HG02943 (cell line): ENCODE data around the gene RRP7A.
"Not testable (repeated sequence)": the region's sequence is repeated elsewhere in the genome, so short reads cannot be mapped to it uniquely, and the experiment has no call there.

Source experiments
- ATAC-seq: cut with Tn5 transposase; IDR thresholded peaks from one replicate; pipeline ENCODE4 v1.9.1; 2021; ENCODE audit warnings: mild to moderate bottlenecking, low read depth, moderate library complexity; ENCODE audit not compliant: unreplicated experiment

The RRP7A gene

DNA sequence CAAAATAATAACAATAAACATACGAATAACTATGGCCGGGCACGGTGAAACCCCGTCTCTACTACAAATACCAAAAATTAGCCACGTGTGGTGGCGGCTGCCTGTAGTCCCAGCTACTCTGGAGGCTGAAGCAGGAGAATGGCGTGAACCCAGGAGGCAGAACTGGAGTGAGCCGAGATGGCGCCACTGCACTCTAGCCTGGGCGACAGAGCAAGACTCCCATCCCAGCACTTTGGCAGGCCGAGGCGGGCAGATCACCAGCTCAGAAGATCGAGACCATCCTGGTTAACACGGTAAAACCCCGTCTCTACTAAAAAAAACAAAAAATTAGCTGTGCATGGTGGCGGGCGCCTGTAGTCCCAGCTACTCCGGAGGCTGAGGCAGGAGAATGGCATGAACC lies 17.0 kb upstream of the RRP7A start:
- not testable (repeated sequence) for ATAC-seq

DNA sequence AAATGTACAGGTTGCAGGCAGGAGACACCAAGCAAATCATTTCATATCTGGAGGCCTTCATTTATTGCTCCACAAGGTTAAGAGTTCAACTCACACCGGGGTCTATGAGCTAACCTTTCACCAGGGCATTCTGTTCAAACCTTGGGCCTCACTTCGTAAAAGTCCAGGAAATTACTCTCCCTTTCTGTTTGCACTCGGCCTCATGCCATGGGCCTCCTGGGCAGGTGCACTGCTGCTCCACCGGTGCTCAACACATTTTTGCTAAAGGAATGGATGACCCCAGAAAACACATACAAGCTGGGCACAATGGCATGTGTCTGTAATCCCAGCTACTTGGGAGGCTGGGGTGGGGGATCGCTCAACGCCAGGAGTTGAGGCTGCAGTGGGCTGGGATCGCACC lies 16.6 kb upstream of the RRP7A start:
- ATAC-seq = no peak

DNA sequence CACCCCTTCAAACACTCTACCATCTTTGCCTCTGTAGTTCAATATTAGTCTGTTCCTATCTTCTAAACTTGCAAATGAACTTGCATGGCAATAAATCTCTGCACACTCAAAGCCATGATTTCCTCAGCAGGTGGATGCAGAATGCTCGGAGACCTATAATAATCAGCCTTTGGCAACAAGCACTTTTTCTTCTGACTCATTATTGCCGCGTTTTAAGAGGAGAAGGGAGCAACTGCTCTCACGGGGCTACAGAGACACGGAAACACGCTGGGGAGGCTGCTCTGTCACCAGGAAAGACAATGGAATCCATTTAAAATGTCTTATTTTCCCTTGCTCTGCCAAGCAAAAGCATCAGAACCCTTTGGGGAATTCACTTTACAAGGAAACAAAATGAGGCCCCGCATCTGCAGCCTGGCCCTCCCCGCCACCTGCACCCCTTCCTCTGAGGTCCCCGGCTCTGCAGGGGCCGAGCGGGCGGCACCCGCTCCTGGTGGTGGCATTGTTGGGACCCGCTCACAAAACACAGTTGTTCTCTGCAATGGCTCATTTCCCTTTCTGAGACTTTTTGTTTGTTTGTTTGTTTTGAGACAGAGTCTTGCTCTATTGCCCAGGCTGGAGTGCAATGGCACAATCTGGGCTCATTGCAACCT lies 15.6 kb upstream of the RRP7A start:
- not testable (repeated sequence) for ATAC-seq

DNA sequence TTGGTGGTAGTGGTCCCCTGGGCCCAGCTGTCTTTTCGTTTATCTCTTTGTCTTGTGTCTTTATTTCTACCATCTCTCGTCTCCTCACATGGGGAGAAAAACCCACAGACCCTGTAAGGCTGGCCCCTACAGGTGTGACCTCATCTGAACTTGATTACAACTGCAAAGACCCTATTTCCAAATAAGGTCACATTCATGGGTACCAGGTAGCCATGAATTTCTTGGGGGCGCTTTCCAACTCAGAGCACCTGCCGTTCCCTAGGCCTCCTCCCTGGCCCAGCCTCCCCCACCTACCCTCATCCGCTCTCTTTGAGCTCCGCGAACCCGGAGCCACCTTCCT lies 14.0 kb upstream of the RRP7A start:
- no peak for ATAC-seq

DNA sequence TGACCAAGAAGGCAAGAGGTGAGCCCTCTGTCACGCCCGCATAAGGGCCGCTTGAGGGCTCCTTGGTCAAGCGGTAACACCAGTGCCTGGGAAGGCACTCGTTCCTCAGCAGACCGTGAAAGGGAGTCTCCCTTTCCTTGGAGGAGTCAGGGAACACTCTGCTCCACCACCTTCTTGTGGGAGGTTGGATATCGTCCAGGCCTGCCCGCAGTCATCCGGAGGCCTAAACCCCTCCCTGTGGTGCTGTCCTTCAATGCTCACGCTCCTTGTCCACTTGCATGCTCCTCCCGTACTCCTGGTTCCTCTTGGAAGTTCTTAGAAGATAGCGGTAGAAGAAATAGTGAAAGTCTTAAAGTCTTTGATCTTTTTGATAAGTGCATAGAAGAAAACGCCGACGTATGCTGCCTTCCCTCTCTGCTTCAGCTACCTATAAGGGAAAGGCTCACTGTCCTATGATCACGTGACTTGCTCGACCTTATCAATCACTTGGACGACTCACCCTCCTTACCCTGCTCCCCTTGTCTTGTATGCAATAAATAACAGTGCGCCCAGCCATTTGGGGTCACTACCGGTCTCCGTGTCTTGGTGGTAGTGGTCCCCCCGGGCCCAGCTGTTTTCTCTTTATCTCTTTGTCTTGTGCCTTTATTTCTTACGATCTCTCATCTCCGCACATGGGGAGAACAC lies 11.9 kb upstream of the RRP7A start:
- not testable (repeated sequence) for ATAC-seq

DNA sequence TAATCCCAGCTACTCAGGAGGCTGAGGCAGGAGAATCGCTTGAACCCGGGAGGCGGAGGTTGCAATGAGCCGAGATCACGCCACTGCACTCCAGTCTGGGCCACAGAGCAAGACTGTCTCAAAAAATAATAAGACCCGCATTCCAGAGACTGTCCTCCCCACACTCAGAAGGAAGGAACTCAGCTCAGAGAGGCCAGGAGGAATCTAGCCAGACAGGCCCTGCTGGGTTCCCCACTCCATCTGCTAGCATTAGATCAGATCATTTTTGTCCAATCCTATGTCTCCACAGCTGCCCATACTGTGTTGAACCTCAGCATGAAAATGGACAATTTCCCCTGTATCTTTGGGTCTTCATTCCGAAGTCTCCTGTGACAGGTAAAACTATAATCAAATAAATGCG lies 9.8 kb upstream of the RRP7A start:
- ATAC-seq = not testable (repeated sequence)

DNA sequence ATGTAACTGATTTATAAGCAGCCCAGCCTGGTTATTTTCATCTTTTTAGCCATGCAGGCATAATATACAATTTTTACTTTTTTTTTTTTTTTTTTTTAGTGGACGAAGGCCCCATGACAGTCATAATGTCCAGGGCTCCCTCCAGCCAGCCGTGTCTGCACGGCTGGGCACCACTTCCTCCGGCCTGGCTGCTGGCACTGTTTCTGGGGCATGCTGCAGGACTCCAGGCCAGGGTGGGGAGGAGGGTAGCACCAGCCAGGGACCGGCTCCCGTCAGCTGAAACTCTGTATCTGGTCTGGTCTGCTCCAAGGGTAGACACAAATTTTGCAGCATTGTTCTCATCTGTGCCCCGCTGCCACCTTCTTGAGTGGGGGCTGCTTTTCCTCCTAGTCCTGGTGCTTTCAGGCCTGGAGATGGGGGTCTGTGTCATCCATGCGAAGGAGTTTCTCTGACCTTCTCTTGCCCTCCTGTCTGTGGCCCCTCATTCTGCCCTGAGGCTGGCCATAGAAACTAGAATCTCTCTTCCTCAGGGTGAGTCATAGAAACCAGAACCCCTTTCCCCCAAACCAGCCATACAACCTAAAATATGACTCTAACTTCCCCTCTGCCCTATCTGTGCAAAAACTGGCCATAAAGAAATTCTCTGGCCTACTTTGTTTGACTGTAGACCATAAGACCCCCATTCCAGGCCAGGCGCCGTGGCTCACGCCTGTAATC lies 9.2 kb upstream of the RRP7A start:
- ATAC-seq = no peak

DNA sequence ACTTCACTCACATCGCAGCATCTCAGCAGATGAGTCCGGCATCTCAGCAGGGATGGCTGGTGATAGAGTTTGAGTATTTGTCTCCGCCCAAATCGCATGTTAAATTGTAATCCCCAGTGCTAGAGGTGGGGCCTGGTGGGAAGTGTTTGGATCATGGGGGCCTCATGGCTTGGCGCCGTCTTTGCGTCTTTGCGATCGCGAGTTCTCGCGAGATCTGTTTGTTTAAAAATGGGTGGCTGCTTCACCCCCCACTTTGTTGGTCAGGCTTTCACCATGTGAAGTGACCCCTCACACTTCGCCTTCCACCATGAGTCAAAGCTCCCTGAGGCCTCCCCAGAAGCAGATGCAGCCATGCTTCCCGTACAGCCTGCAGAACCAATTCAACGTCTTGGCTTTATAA lies 3.0 kb upstream of the RRP7A start:
- ATAC-seq = no peak

DNA sequence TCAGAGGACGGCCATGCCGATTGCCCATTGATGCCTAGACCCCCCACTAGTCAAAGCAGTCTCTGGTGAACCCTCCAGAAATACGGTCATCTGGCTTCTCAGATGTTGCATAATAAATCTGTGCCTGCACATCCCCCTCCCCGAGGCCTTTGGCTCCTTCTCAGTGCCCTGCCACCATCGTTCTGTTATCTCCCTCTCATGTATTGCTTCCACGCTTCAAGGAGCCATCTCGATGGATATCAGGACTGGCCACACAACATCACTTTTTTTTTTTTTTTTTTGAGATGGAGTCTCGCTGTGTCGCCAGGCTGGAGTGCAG lies 1.6 kb upstream of the RRP7A start:
- no peak for ATAC-seq

DNA sequence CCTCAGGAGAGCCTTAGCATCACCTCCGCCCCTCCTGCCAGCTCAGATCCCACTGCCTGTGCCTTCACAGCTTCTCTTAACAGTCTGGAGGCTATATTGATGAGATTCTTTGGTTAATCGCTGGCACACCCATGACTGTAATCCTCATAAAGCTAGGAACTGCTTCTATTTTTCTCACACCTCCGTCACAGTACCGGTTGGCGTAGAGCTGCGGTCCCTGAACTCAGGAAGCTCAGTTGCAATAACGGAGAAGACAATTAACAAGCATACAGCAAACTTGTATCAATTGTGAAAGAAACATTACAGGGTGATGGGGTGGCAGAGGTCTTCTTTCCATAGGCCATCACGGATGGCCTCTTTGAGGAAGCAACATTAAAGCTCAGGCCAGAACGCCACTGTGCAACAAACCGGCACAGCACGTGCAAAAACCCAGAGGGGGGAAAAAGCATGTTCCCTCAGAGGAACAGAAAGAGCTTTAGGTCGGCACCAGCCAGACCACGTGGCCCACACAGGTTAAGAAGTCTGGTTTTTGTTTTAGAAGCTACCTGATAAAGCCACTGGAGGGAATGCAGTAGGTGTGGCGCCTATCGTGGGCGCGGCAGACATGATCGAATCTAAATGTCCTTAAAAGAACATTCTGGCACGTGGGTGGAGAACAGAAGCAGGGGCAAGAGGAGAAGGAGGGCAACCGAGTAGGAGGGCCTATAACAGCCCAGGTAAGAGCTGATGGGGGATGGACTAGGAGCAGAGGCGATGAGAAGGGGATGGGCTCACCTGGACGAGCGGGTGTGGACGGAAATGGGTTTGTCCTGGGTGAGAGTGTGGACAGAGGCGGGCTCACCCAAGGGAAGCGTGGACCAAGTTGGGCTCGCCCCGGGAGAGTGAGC lies 715 bp downstream of the RRP7A start:
- not testable (repeated sequence) for ATAC-seq

DNA sequence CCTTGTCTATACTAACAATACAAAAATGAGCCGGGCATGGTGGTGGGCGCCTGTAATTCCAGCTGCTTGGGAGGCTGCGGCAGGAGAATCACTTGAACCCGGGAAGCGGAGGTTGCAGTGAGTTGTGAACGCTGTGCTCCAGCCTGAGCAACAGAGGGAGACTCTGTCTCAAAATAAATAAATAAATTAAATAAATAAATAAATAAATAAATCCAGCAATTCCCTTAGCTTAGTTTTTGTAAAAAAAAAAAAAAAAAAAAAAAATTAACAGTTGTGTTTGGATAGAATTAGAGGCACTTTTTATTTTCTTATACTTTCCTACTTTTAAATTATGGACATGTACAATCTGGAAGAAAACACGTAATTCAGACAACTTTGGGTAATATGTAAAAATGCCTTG lies 2.5 kb downstream of the RRP7A start:
- not testable (repeated sequence) for ATAC-seq

DNA sequence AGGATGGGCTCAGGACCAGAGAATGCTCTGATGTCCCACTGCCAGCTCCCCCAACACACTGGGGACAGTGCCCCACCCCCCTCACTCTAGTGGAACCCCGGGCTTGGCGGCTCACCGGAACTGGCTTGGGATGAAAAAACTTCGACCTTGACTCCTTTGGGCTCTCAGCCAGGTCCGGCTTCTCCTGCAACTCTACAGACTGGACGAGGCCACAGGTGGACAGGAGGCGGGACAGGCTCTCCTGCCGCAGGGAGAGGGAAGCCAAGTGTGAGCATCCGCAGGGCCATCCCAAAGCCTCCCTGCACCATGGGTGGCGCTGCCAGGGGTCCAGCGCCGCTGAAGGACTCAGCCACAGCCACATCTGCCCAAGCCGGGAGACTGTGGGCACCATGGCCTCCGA lies 3.7 kb downstream of the RRP7A start:
- no peak for ATAC-seq

DNA sequence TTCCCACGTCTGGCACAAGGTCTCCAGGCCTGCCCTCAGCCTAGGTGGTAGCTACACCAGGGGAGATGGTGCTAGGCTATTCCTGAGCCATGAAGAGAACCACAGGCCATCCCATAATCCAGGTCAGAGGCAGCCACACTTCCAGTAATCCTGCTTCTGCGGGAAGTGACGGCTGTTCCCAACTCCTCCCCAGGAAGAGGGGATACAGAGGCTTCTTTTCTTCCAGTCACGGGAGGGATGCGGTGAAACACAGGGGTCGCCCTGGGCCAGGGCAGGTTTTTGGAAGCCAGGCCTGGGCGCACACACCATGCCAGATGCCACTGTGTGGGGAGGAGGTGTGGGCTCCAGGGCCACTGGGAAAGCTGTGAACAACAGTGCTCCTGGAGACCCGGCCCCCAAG lies 4.3 kb downstream of the RRP7A start:
- ATAC-seq = not testable (repeated sequence)

DNA sequence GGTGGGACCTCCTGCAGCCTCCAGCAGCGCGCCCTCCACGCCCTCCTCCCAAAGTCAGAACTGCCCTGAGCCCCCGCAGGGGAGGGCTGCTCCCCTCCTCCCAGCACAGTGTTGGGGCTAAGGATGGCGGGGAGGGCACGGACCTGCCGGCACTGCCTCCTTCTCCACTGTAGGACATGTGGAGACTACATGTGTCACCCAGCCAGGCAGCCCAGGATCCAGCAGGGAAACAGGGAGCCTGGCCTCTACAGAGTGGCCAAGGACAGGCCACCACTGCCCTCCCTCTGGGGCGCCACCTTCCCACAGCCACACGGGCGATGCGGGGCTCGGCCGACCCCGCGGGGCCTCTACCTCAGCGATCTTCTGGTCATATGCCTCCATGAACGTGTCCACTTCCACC lies 5.3 kb downstream of the RRP7A start:
- not testable (repeated sequence) for ATAC-seq

DNA sequence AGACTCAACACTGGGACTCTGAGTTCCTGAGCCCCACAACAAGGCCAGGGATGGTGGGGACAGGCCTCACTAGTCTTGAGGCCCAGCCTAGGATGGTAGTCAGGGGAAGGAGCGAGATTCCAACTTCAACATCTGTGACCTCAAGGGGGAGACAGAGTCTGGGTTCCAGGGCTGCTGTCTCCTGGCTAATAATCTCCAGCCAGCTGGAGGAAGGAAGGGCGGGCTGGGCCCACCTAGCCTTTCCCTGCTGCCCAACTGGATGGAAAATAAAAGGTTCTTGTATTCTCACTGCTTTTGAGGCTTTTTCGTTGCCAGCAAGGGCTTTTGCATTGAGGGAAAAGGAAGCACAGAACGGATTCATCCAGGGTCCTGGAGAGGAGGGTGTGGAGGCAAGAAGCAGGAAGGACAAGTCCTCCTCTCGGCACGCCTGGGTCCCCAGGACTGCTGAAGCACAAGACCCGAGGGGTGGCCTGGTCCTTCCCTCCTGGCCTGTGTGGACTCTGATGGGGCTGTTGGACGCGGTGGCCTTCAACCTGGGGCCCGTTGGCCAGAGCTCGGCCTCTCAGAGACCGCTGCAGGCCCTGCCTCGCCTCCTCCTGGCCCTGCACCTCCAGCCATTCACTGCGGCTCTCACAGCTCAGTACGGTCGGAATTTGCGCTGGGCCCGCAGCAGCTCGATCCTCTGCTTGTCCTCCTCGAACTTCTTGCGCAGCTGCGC lies 7.2 kb downstream of the RRP7A start:
- ATAC-seq = not testable (repeated sequence)

DNA sequence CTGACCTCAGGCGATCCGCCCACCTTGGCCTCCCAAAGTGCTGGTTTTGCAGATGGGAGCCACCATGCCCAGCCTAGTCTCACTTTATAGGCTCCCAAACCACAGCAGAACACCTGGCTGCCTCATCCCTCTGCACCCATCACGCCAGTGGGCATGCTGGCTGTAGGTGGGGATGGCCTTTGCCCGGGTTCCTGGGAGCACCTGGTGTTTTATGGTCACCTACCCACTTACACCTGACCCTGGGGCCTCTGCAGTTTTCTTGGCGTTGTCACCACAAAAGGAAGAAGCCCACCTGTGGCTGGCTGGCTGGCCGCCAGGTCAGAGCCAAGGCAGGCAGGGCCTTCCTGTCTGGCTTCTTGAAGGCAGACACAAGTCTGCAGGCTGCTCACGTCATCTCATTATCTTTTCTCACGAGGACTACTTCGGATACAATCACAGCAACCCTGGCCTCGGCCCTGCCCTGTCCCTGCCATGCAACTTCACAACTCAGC lies 8.2 kb downstream of the RRP7A start:
- no peak for ATAC-seq

DNA sequence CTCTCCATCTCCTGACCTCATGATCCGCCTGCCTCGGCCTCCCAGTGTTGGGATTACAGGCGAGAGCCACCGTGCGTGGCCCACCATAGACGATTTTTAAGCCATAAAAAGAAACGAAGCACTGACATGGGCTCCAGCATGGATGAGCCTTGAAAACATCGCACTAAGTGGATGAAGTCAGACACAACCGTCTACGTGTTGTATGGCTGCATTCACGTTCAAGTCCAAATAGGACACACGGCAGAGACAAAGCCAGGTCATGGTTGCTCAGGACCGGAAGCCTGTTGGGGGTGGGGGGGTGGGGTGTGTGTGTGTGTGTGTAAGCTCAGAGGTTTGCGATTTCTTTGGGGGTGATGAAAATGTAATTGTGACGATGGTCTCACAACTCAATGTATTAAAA lies 10.0 kb downstream of the RRP7A start:
- ATAC-seq = no peak

DNA sequence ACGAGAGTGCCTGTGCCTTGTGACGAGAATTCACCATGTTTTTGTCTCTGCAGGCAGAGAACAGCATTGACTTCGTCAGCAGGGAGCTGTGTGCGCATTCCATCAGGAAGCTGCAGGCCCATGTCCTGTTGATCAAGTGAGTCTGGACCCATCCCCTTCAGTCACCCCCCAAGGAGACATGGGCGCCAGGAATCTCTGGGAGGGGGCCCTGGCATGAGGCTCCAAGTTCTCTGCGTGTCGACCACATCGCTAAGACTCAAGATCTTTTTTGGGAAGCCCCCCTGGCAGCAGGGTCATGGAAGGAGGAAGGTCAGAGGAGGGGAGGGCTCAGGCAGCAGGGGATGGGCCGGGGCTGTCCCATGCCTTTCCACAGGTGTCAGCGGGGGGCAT lies 10.6 kb downstream of the RRP7A start:
- not testable (repeated sequence) for ATAC-seq

DNA sequence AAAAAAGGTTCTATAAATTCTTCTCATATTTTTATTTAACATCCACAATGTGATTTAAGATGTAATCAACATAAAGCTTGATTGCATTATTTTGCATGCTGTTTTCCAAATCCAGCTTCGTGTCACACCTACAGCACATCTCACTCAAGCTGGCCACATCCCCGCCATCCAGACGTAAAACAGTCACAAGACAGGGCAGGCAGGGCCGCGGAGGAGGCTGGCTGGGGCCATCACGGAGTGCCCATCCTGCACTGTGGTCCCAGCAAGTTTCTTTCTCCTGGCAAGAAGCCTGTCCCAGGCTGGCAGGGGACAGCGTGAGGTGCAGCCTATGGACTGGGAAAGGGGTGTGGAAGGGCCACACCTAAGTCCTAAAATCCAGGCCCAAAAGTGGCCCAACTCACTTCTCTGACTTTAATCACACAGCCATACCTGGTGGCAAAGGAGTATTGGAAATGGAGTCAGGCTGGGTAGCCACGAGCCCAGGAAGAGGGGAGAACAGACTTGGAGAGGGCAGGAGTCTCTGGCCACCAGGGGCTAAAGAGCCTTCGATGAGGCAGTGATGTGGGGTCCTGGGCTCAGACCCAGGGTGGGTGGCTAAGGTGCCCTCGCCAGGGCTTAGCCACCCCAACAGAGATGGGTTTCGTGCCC lies 11.1 kb downstream of the RRP7A start:
- ATAC-seq = not testable (repeated sequence)

DNA sequence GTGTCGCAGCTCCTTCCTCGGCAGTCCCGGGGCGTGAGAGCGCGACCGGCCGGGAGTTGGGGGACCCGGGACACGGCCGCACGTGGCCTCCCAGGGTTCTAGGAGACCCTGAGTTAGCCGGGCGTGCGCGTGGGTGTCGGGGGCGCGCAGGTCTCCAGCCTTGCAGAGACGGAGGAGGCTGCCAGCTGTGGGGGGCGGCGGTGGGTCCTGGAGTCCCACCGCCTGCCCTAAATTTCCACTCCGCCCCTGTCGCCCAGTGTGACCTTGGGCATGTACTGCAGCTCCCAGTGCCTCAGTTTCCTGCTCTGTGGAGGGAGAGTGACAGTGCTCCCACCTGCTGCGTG lies 18.8 kb downstream of the RRP7A start:
- no peak for ATAC-seq
